Stimulated activated CD4-positive, alpha-beta T cell treated with anti-CD3 and anti-CD28 coated beads, Interleukin-12 subunit alpha, Interleukin-12 subunit beta, amount 100 ng/mL, for 48 hours (primary cell): ENCODE data around the gene GSTO2.

ENCODE experiments used
- DNase-seq, 3 donors: peaks; one replicate each; pipeline ENCODE4 v3.0.0-alpha.2; 2020; ENCODE audit warnings: low read depth in 2 of 3, low spot score in 1 of 3

The GSTO2 gene

GRCh38 chr10:104253606-104254410 lies 15.2 kb upstream of the GSTO2 start:
- DNase-seq: no peak

GRCh38 chr10:104254493-104255310 lies 14.3 kb upstream of the GSTO2 start, which contains the start of gene GSTO1:
TSS of gene GSTO1 (plus strand) at chr10:104254892. CDS start at chr10:104254929, 37 bp downstream.
- DNase-seq: peak in 2 of 3 donors; percentile 48 to 54

GRCh38 chr10:104255311-104255981 lies 13.5 kb upstream of the GSTO2 start:
- DNase-seq: no peak

GRCh38 chr10:104256335-104256961 lies 12.5 kb upstream of the GSTO2 start:
- no peak for DNase-seq

- no peak for DNase-seq
These were observed 11.7 kb upstream of the GSTO2 start for GRCh38 chr10:104257235-104257634.

GRCh38 chr10:104258209-104258608 lies 10.8 kb upstream of the GSTO2 start:
- no peak for DNase-seq

- DNase-seq: no peak
These were observed 9.5 kb upstream of the GSTO2 start for GRCh38 chr10:104259456-104259855.

GRCh38 chr10:104259999-104260774 lies 8.8 kb upstream of the GSTO2 start:
- DNase-seq: no peak

GRCh38 chr10:104260775-104261115 lies 8.2 kb upstream of the GSTO2 start:
- no peak for DNase-seq

- DNase-seq: no peak
These were observed 6.9 kb upstream of the GSTO2 start for GRCh38 chr10:104262055-104262454.

GRCh38 chr10:104264783-104265182 lies 4.2 kb upstream of the GSTO2 start:
- DNase-seq: no peak

GRCh38 chr10:104267721-104268404 lies 1.1 kb upstream of the GSTO2 start:
- DNase-seq: peak in 2 of 3 donors; percentile 39 to 47

GRCh38 chr10:104268405-104268712 lies 625 bp upstream of the GSTO2 start:
- DNase-seq: peak in 1 of 3 donors; percentile 41

GRCh38 chr10:104273286-104273685 lies 4.3 kb downstream of the GSTO2 start:
- no peak for DNase-seq

GRCh38 chr10:104273899-104274575 lies 5.1 kb downstream of the GSTO2 start:
- no peak for DNase-seq

GRCh38 chr10:104274762-104275721 lies 6.1 kb downstream of the GSTO2 start:
- peak in 1 of 3 donors; percentile 47 for DNase-seq

- DNase-seq: no peak
These were observed 7.2 kb downstream of the GSTO2 start for GRCh38 chr10:104276192-104276591.

GRCh38 chr10:104277785-104278184 lies 8.8 kb downstream of the GSTO2 start:
- DNase-seq: no peak
